ENCODE data around the gene HP. TPM values are rescaled to one million over a fixed set of nuclear protein-coding genes. Genes with fewer than 3 reads are reported as not detected.

The HP gene
- total RNA-seq, 1 experiment from 2014 or later: 18.1 TPM

- Histone ChIP-seq H3K27ac (ENCODE audit: low read depth, low read length) (no peak overlapping the region), H3K4me3 (replicated peaks in 1 of 2; ENCODE audit: low read depth in 1 of 2, low read length in 2 of 2) (peak overlapping the region; percentile 35 to 99), H4K20me1 (ENCODE audit: insufficient read depth) (no peaks in the 10 kb centered on the region), H3K4me2 (ENCODE audit: low read length) (peak overlapping the region; percentile 94), H3K9me2 (ENCODE audit: insufficient read depth) (no peaks in the 10 kb centered on the region), H3K36me3 (ENCODE audit: control insufficient read depth in 1 of 2, insufficient read depth in 2 of 2, low read length in 2 of 2) (peaks cover 0 to 21% of the 10 kb centered on the region in 2 experiments; a peak in 1 of 4 replicates), H2AFZ (ENCODE audit: low read depth, low read length, poor library complexity, severe bottlenecking) (no peak overlapping the region), H3K9me3 (ENCODE audit: control insufficient read depth in 1 of 2, insufficient read depth in 1 of 2, low read depth in 1 of 2, low read length in 2 of 2) (no peaks in the 10 kb centered on the region), H3K4me1 (ENCODE audit: control insufficient read depth in 1 of 2, insufficient read depth in 2 of 2, low read length in 2 of 2) (peaks cover 4 to 5% of the 10 kb centered on the region in 2 experiments; a peak in 3 of 4 replicates), H3K27me3 (ENCODE audit: insufficient read depth, low read length) (no peaks in the 10 kb centered on the region), H3K9ac (ENCODE audit: low read length) (no peak overlapping the region), H3K79me2 (ENCODE audit: insufficient read depth, low read length) (peaks cover 26% of the 10 kb centered on the region)
- no TSS peak for BruUV-seq (replicated peaks)
- CTCF ChIA-PET: no interaction called here
- ATAC-seq: no peak
- TF ChIP-seq EZH2 (IDR thresholded peaks at IDR 0.05) (no peak), CEBPB (IDR thresholded peaks at IDR 0.05; ENCODE audit: low read depth) (no peak), ATF3 (IDR thresholded peaks at IDR 0.05) (no peak), MAX (IDR thresholded peaks at IDR 0.05) (no peak), EZH2phosphoT487 (IDR thresholded peaks at IDR 0.05; ENCODE audit: borderline replicate concordance) (no peak), CTCF (IDR thresholded peaks at IDR 0.05 in 2 of 3, conservative IDR thresholded peaks at IDR 0.05 in 1 of 3; ENCODE audit: borderline replicate concordance in 1 of 3, insufficient read depth in 1 of 3, low read depth in 2 of 3, low read length in 2 of 3) (no peak), CBX3 (IDR thresholded peaks at IDR 0.05; ENCODE audit: low read depth) (no peak), ELF1 (IDR thresholded peaks at IDR 0.05; ENCODE audit: borderline replicate concordance, low read depth) (no peak), FOSL1 (IDR thresholded peaks at IDR 0.05; ENCODE audit: low read depth) (no peak), POLR2A (IDR thresholded peaks at IDR 0.05; ENCODE audit: borderline replicate concordance, extremely low read depth, insufficient read depth, insufficient read length) (no peak), POLR2AphosphoS5 (IDR thresholded peaks at IDR 0.05; ENCODE audit: low read depth, low read length) (no peak), REST (IDR thresholded peaks at IDR 0.05; ENCODE audit: low read depth) (no peak), SRF (IDR thresholded peaks at IDR 0.05; ENCODE audit: low read depth) (no peak), SIN3A (IDR thresholded peaks at IDR 0.05; ENCODE audit: low read depth) (no peak), EGR1 (IDR thresholded peaks at IDR 0.05; ENCODE audit: low read depth) (no peak), ZBTB33 (IDR thresholded peaks at IDR 0.05; ENCODE audit: extremely low read depth, insufficient replicate concordance, low read length) (no peak), YY1 (IDR thresholded peaks at IDR 0.05; ENCODE audit: extremely low read depth, insufficient replicate concordance, low read depth, low read length) (no peak), TCF7L2 (IDR thresholded peaks at IDR 0.05; ENCODE audit: borderline replicate concordance, extremely low read depth, insufficient read depth, insufficient read length) (no peak)
- RAD21 ChIA-PET (ENCODE audit: low non-redundant PET in 1 of 2, low total read pairs in 2 of 2, uncharacterized antibody in 2 of 2, unreplicated experiment in 2 of 2): no interaction called here
- DNase-seq (ENCODE audit: low read depth, low spot score): no peak
- intact Hi-C loops (cut with micrococcal nuclease): no loop called here
- POLR2A ChIA-PET: no interaction called here
Observed at GRCh38 chr16:72009779-72010178, 44.5 kb upstream of the HP start.
